DLD1 (cell line): ENCODE measurements around the gene RAD18.

Source experiments
- in situ Hi-C: cut with HindIII; loops from 2 replicates; pipeline ENCODE4 v1.10.0; 2017; ENCODE audit warnings: low sequenced_read_pairs

RAD18 gene

DNA sequence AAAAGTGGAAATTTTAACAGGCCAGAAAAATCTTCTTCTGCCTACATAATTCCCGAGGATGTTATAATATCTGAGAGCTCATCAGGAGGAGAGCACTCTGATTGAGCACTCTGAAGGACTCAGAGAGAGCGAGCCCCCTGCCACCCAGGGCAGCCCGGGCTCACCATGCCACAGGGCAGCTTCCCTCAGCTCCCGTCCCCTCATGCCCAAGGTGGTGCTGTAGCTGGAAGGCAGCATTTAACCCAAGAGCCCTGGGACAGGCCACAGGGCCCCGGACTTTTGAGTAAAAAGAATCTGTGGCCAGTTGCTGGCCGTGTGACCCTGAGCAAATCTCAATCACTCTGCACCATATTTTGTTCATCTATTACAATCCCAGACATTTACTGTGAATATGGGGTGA, 23.5 kb upstream of the RAD18 start:
- in situ Hi-C loops, result loop anchor here (5.0 kb wide), 1 partner anchor 331 kb away; no protein-coding TSS in a partner anchor

DNA sequence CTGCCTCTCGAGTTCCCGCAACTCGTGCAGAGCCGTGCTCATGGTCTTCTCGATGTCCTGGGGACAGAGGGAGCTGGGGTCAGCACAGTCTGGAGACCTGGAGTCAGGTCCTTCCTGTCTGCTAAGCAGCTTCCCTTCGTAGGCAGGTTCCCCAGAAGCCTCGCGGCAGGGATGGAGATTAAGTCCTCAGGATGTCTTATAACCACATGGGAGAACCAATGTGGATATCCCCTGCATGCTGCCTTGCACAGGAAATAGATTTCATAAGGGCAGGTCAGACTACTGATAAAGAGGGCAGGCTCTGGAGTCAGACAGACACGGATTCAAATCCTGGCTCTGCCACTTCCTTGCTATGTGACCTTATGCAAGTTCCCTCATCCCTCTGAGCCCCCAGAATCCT, 22.6 kb upstream of the RAD18 start:
- in situ Hi-C loops, result loop anchor here (5.0 kb wide), 1 partner anchor 331 kb away; no protein-coding TSS in a partner anchor

- in situ Hi-C loops, result loop anchor here (5.0 kb wide), 1 partner anchor 332 kb away; no protein-coding TSS in a partner anchor
Measured at GRCh38 chr3:8985411-8985831, 22.1 kb upstream of the RAD18 start.

GRCh38 chr3:8984526-8984925, 21.3 kb upstream of the RAD18 start:
- in situ Hi-C loops, result no loop called here

- in situ Hi-C loops, result no loop called here
Measured at GRCh38 chr3:8984081-8984480, 20.8 kb upstream of the RAD18 start.

DNA sequence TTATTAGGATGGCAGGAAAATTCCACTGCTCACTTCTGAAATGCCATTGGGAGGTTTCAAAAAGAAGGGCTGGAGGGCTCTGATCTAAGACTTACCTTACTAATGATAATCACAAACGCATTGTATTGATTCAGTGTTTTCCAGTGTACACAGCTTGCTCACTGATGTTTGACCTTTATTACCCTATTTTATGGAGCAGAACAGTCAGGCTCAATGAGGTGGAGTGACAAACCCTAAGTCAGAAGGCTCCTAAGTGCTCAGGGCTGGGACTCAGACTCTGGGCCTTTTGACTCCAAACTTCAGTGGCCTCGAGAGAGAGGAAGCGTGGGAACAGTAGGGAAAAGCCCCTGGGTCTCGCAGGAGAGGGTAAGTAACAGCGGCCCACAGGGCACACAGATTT, 20.3 kb upstream of the RAD18 start:
- in situ Hi-C loops, result no loop called here

DNA sequence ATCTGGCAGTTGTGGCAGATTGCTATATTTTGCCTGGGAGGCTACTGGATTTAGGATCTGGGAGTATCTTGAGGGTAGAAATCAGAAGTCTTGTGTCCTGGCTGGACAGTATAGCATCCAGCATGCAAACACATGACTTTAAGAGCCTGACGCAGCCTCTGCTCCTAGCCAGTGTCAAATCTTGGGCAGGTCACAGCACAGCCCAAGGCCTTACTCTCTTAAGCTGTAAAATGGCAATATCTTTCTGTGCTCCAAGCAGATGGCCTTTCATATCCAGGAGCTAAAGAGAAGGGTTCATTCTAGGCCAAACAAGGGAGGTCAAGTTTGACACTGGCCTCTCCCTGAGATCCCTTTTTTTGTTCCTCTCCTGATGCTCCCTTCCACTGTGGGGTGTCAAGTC, 19.8 kb upstream of the RAD18 start:
- in situ Hi-C loops, result no loop called here

- in situ Hi-C loops, result no loop called here
Measured at GRCh38 chr3:8982509-8982908, 19.2 kb upstream of the RAD18 start.

- in situ Hi-C loops, result no loop called here
Measured at GRCh38 chr3:8981700-8982099, 18.4 kb upstream of the RAD18 start.

DNA sequence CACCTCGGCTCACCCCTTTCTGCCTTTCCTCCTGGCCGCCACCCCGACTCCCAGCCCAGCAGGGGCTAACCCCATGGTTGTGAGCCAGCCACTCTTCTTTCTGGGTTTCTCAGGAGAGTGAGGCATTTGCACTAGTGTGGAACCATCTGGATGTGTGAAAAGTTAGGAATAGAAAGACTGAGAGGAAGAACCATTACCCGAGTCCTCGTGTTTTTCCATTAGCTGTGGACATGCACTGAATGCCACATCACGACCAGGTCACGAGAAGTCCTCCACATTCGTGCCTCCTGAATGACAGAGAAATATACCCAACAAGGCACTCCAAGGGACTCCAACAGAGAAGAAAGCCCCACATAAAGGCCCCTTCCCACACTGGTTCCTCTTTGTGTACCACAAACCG, 18.0 kb upstream of the RAD18 start:
- in situ Hi-C loops, result no loop called here

GRCh38 chr3:8980756-8981257, 17.5 kb upstream of the RAD18 start:
- in situ Hi-C loops, result no loop called here

DNA sequence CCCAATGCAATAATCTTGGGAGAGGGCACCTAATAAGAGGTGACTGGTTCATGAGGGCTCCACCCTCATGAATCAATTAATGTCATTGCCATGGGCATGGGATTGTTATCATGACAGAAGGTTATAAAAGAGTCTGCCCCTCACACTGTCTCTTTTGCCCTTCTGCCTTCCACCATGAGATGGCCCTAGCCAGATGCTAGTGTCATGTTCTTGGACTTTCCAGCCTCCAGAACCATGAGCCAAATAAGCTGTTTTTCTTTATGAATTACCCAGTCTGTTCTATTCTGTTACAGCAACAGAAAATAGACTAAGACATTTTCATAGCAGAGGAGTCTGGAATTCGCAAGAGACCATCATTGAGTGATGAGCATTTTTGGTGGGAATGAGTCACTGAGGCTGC, 16.0 kb upstream of the RAD18 start:
- in situ Hi-C loops, result no loop called here

DNA sequence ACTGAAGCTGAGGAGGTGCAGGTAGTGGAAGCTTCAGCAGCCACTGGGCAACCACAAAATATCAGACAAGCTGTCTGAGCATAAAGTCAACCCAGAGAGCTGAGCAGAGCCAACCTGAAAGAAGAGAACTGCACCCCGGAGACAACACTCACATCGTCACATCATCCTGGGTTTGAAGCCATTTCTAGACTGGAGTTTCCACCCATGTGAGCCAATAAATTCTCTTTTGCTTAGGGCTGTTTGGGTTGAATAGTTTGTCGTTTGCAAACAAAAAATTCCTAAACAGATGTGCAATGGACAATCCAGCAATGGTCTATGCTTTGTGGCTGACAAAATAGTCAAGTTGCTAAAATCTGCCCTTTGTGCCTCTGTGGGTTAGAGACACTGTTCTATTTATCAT, 15.3 kb upstream of the RAD18 start:
- in situ Hi-C loops, result no loop called here

- in situ Hi-C loops, result no loop called here
Measured at GRCh38 chr3:8976540-8977182, 13.4 kb upstream of the RAD18 start.

DNA sequence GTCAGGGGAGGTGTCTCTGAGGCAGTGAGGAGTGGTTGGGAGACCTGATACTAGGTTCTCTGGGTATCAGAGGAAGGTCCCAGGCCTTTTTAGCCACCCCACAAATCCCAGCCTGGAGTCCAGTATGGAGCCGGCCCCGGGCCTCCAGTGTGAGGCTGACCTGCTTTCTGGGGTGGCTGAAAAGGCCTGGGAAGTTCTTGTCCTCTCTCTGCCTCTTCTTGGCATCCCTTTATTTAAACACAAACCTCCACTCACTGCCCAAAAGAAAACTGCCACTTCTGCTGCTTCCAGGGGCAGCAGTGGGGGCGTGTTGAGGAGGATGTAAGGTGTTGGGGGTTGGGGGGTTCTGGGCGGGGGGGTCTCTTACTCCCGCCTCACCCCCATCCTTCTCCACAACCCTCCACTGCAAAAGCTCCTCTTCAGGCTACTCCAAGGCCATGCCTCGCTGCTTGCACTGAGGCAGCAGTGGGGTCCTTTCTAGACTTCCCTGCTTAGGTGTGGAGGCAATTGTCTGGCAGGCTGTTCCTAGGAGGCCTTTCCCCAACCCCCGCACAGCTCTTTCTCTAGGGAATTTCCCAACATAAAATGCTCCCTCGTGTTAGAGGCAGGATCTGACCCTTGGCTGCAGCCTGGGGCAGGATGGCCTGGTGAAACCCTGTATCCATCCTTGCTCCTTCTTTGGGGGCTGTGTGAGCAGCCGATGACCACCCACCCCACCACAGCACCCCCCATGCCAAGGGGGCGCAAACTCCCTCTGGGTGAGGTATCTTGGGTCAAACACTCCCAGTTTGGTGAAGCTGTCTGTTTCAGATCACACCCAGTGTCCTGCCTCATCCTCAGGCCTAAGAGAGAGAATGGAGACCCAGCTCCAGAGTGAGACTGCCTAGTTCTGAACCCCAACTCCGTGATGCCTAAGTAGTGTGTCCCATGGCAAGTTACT, 12.1 kb upstream of the RAD18 start:
- in situ Hi-C loops, result no loop called here

GRCh38 chr3:8974458-8974857, 11.2 kb upstream of the RAD18 start:
- in situ Hi-C loops, result no loop called here

- in situ Hi-C loops, result no loop called here
Measured at GRCh38 chr3:8972639-8973038, 9.4 kb upstream of the RAD18 start.

GRCh38 chr3:8970971-8971589, 7.8 kb upstream of the RAD18 start:
- in situ Hi-C loops, result no loop called here

DNA sequence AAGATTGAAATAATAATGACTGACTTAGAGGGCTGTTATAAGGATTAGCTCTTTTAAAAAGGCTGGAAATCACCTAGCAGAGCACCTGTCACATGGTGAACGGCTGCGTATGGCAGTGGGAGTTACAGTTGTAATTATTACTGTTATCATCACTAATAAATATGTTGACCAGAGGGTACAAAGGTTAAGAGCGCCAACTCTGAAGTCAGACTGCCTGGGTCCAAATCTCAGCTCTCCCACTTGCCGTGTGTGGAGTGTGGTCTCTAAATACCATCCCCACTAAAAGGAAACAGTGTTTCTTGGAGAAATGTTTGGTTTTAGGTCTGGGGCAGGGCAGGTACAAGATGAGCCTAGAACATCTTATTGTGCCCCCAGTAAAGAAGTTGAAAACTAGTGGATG, 6.0 kb upstream of the RAD18 start:
- in situ Hi-C loops, result no loop called here

DNA sequence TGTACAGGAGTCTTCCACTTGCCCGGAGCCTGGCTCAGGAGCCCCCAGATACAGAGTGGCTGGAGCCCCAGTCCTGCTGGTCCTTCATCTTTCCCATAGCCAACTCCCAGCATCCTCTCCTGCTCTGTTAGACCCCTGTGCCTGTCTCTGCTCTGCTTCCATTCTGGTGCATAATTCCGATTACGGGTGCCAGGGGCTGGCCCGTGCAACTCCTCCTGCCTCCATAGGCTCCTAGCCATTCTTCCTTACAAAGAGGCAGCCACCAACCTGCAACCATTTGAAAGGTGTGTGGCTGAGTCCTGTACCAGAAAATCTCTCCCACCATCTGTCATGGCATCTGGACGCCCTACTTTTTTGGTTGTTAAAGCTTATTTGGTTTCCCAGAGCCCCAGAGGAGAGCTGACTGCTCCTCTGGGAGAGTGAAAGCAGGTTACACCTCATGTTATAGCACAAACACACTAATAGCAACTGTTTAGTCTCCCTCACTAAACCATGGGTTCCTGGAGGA, 5.2 kb upstream of the RAD18 start:
- in situ Hi-C loops, result no loop called here

- in situ Hi-C loops, result no loop called here
Measured at GRCh38 chr3:8967553-8967952, 4.3 kb upstream of the RAD18 start.
